Smooth muscle cell (in vitro differentiated cells): ENCODE results near the gene NRXN3. TPM values are rescaled to one million over a fixed set of nuclear protein-coding genes. Genes with fewer than 3 reads are reported as not detected.

Source experiments
- DNase-seq: peaks from one replicate; lab custom pipeline; 2025; ENCODE audit not compliant: unreplicated experiment; lab: John Stamatoyannopoulos, UW
- H2AFZ ChIP-seq: fragments of 200-600 bp; sonication (generic); 2 replicates; pipeline ENCODE4 v1.6.0; 2016; ENCODE audit warnings: antibody characterized with exemption, low read depth, mild to moderate bottlenecking
- H3F3A ChIP-seq: fragments of 200-600 bp; sonication (generic); 2 replicates; pipeline ENCODE4 v1.6.0; 2017; ENCODE audit warnings: antibody characterized with exemption, low read depth
- H3K27ac ChIP-seq: fragments of 200-600 bp; sonication (generic); 2 replicates; pipeline ENCODE4 v1.5.1; 2016; ENCODE audit warnings: low read depth, mild to moderate bottlenecking
- H3K27me3 ChIP-seq: fragments of 200-600 bp; sonication (generic); 2 replicates; pipeline ENCODE4 v1.6.1; 2016; ENCODE audit warnings: low read depth, mild to moderate bottlenecking
- H3K36me3 ChIP-seq: fragments of 200-600 bp; sonication (generic); 2 replicates; pipeline ENCODE4 v1.5.1; 2016; ENCODE audit warnings: low read depth
- H3K4me1 ChIP-seq: fragments of 200-600 bp; sonication (generic); 2 replicates; pipeline ENCODE4 v1.5.1; 2016; ENCODE audit warnings: low read depth
- H3K4me2 ChIP-seq: fragments of 200-600 bp; sonication (generic); 2 replicates; pipeline ENCODE4 v1.6.0; 2016; ENCODE audit warnings: mild to moderate bottlenecking
- H3K4me3 ChIP-seq: fragments of 200-600 bp; sonication (generic); 2 replicates; pipeline ENCODE4 v1.5.1; 2016; ENCODE audit warnings: mild to moderate bottlenecking
- H3K79me2 ChIP-seq: fragments of 200-600 bp; sonication (generic); 2 replicates; pipeline ENCODE4 v1.6.0; 2016; ENCODE audit warnings: low read depth, mild to moderate bottlenecking
- H3K9ac ChIP-seq: fragments of 200-600 bp; sonication (generic); 2 replicates; pipeline ENCODE4 v1.6.0; 2016; ENCODE audit warnings: low read depth
- H3K9me3 ChIP-seq: fragments of 200-600 bp; sonication (generic); replicated peaks from 2 replicates; pipeline ENCODE4 v1.5.1; 2016; ENCODE audit warnings: low read depth
- H4K20me1 ChIP-seq: fragments of 200-600 bp; sonication (generic); 2 replicates; pipeline ENCODE4 v1.6.0; 2016; ENCODE audit warnings: low read depth
- CTCF ChIP-seq: fragments of 200-600 bp; sonication (generic); IDR thresholded peaks from 2 replicates; pipeline ENCODE4 v1.5.1; 2017; ENCODE audit warnings: borderline replicate concordance, mild to moderate bottlenecking, antibody characterized with exemption; ENCODE audit not compliant: insufficient read depth, poor library complexity, severe bottlenecking
- WGBS: methylation state at CpG from one replicate; pipeline ENCODE4 v1.1.7; 2016; ENCODE audit warnings: low lambda C conversion rate; 5-methylcytosine and 5-hydroxymethylcytosine counted together
- polyA plus RNA-seq: library from polyadenylated mRNA; unstranded; fragments of >200 nt; fragmentation: Nextera tagmentation; extraction: Ambion mirVana; gene quantifications from 2 replicates; pipeline ENCODE4 v1.2.1, GENCODE V29; 2016
- total RNA-seq: library from RNA; depleted of rRNA; stranded (reverse); fragments of >200 nt; gene quantifications from 2 replicates; pipeline ENCODE4 v1.2.3, GENCODE V29; 2014

NRXN3 gene
- total and polyA plus RNA-seq, 2 experiments from 2014 or later, result 1.2 to 7.0 TPM

- H3K79me2 ChIP-seq, result no peaks in the 10 kb centered on the region
- H2AFZ ChIP-seq, result no peak overlapping the region
- no peaks in the 10 kb centered on the region for H3F3A ChIP-seq
- H3K4me3 ChIP-seq, result no peak overlapping the region
- no peak for TF ChIP-seq CTCF
- H3K9ac ChIP-seq, result no peak overlapping the region
- no peak for DNase-seq
- no peaks in the 10 kb centered on the region for H3K27me3 ChIP-seq
- H3K36me3 ChIP-seq, result no peaks in the 10 kb centered on the region
- H3K4me1 ChIP-seq, result peaks cover 39% of the 10 kb centered on the region
- H3K4me2 ChIP-seq, result no peak overlapping the region
- no peak overlapping the region for H3K27ac ChIP-seq
- 94% methylated on average over 3 of the region's 3 CpGs for WGBS
- no peaks in the 10 kb centered on the region for H4K20me1 ChIP-seq
- no peaks in the 10 kb centered on the region for H3K9me3 ChIP-seq
Observed at GRCh38 chr14:79557309-79557708, 1387.1 kb downstream of the NRXN3 start.

- no peaks in the 10 kb centered on the region for H3K36me3 ChIP-seq
- H3K4me3 ChIP-seq, result no peak overlapping the region
- H2AFZ ChIP-seq, result no peak overlapping the region
- H3K79me2 ChIP-seq, result no peaks in the 10 kb centered on the region
- no peak for TF ChIP-seq CTCF
- WGBS, result 89% methylated on average over 3 of the region's 3 CpGs
- peaks cover 43% of the 10 kb centered on the region for H3K4me1 ChIP-seq
- H3K4me2 ChIP-seq, result no peak overlapping the region
- no peak for DNase-seq
- H3K27me3 ChIP-seq, result no peaks in the 10 kb centered on the region
- no peak overlapping the region for H3K9ac ChIP-seq
- H3F3A ChIP-seq, result no peaks in the 10 kb centered on the region
- H3K27ac ChIP-seq, result no peak overlapping the region
- no peaks in the 10 kb centered on the region for H4K20me1 ChIP-seq
- no peaks in the 10 kb centered on the region for H3K9me3 ChIP-seq
Observed at GRCh38 chr14:79562185-79562584, 1392.0 kb downstream of the NRXN3 start.

- DNase-seq, result no peak
- Histone ChIP-seq H3K4me1 (peaks cover 51% of the 10 kb centered on the region), H3K27ac (no peak overlapping the region), H2AFZ (no peak overlapping the region), H4K20me1 (no peaks in the 10 kb centered on the region), H3K9me3 (no peaks in the 10 kb centered on the region), H3K4me3 (no peak overlapping the region), H3K4me2 (no peak overlapping the region), H3F3A (no peaks in the 10 kb centered on the region), H3K36me3 (no peaks in the 10 kb centered on the region), H3K27me3 (no peaks in the 10 kb centered on the region), H3K79me2 (no peaks in the 10 kb centered on the region), H3K9ac (no peak overlapping the region)
- WGBS, result 54% methylated on average over 2 of the region's 2 CpGs
- no peak for TF ChIP-seq CTCF
Observed at GRCh38 chr14:79564371-79564770, 1394.2 kb downstream of the NRXN3 start.

- Histone ChIP-seq H3K9ac (no peak overlapping the region), H3K27ac (no peak overlapping the region), H3K4me3 (no peak overlapping the region), H3F3A (no peaks in the 10 kb centered on the region), H3K4me2 (no peak overlapping the region), H3K9me3 (no peaks in the 10 kb centered on the region), H3K79me2 (no peaks in the 10 kb centered on the region), H4K20me1 (no peaks in the 10 kb centered on the region), H3K27me3 (no peaks in the 10 kb centered on the region), H2AFZ (no peak overlapping the region), H3K36me3 (no peaks in the 10 kb centered on the region), H3K4me1 (peaks cover 36% of the 10 kb centered on the region)
- DNase-seq, result no peak
- TF ChIP-seq CTCF, result no peak
- WGBS, result 95% methylated on average over 5 of the region's 5 CpGs
Observed at GRCh38 chr14:79567306-79567705, 1397.1 kb downstream of the NRXN3 start.
